GM12878 (cell line): Measurements from ENCODE around the gene TGFBR1. TPM values are rescaled to one million over a fixed set of nuclear protein-coding genes. Genes with fewer than 3 reads are reported as not detected.

ENCODE experiments used
- ATAC-seq: fragments of 200-7000 bp; cut with Tn5 transposase; 3 replicates; pipeline ENCODE4 v1.9.1; 2020; ENCODE audit warnings: mild to moderate bottlenecking, moderate library complexity
- BruUV-seq: library from RNA; stranded (reverse); fragments of 400-500 nt; replicated peaks from 2 replicates; lab custom pipeline; 2021; lab: Mats Ljungman, UMichigan
- CTCF ChIA-PET: fragments of 300-600 bp; sonication (Branson Sonifier 250); formaldehyde crosslinking; extraction: SDS; loops from one replicate; lab custom pipeline; 2021; ENCODE audit warnings: inconsistent platforms; lab: Yijun Ruan, JAX
- POLR2A ChIA-PET: fragments of 350-600 bp; formaldehyde crosslinking; extraction: SDS; loops from one replicate; lab custom pipeline; 2021; ENCODE audit warnings: inconsistent platforms; lab: Charles Lee
- RAD21 ChIA-PET: fragments of 300-600 bp; sonication (Branson Sonifier 250); formaldehyde crosslinking; loops from one replicate; lab custom pipeline; 2023; ENCODE audit warnings: antibody characterized with exemption; ENCODE audit not compliant: unreplicated experiment; lab: Charles Lee
- SMC1A ChIA-PET: fragments of 300-600 bp; sonication (Branson Sonifier 250); formaldehyde crosslinking; loops from one replicate; lab custom pipeline; 2023; ENCODE audit not compliant: unreplicated experiment, uncharacterized antibody; lab: Charles Lee
- DNase-seq: peaks from one replicate; pipeline ENCODE4 v3.0.0-alpha.2; 2011; ENCODE audit warnings: low read depth, low spot score
- FAIRE-seq: peaks from 3 replicates; lab custom pipeline; 2011; peaks lifted over from hg19 to GRCh38; lab: Jason Lieb, UNC
- H2AFZ ChIP-seq: 2 replicates; pipeline ENCODE4 v1.6.0; 2011; ENCODE audit warnings: low read depth, low read length, control low read depth; ENCODE audit not compliant: control insufficient read depth
- H3K27ac ChIP-seq: 2 replicates; pipeline ENCODE4 v1.5.1; 2011; ENCODE audit warnings: control low read depth; ENCODE audit not compliant: control insufficient read depth, insufficient read depth
- H3K27me3 ChIP-seq, 2 experiments: replicated peaks in 1 of 2; 2 replicates each; pipeline versions ENCODE4 v1.6.0 to v1.6.1; 2011; ENCODE audit warnings: low read length in 1 of 2; ENCODE audit not compliant: control insufficient read depth in 2 of 2, insufficient read depth in 2 of 2
- H3K36me3 ChIP-seq, 2 experiments: 2 replicates each; pipeline ENCODE4 v1.5.1; 2011; ENCODE audit warnings: low read length in 1 of 2; ENCODE audit not compliant: control insufficient read depth in 2 of 2, insufficient read depth in 2 of 2
- H3K4me1 ChIP-seq: 2 replicates; pipeline ENCODE4 v1.6.1; 2011; ENCODE audit warnings: mild to moderate bottlenecking, low read length, moderate library complexity, mixed read lengths; ENCODE audit not compliant: control insufficient read depth, insufficient read depth
- H3K4me2 ChIP-seq: 2 replicates; pipeline ENCODE4 v1.6.0; 2011; ENCODE audit warnings: control low read depth; ENCODE audit not compliant: control insufficient read depth, insufficient read depth
- H3K4me3 ChIP-seq: fragments of 200-600 bp; sonication (generic); 2 replicates; pipeline ENCODE4 v1.5.1; 2016
- H3K79me2 ChIP-seq: 2 replicates; pipeline ENCODE4 v1.6.0; 2011; ENCODE audit warnings: low read length; ENCODE audit not compliant: control insufficient read depth, insufficient read depth
- H3K9ac ChIP-seq: 2 replicates; pipeline ENCODE4 v1.8.0; 2011; ENCODE audit warnings: low read length, control low read depth, mixed read lengths; ENCODE audit not compliant: control insufficient read depth, insufficient read depth
- H3K9me3 ChIP-seq: replicated peaks from 3 replicates; pipeline ENCODE4 v1.5.1; 2011; ENCODE audit warnings: mild to moderate bottlenecking, low read length; ENCODE audit not compliant: control insufficient read depth, insufficient read depth
- H4K20me1 ChIP-seq: 2 replicates; pipeline ENCODE4 v1.6.0; 2011; ENCODE audit not compliant: control insufficient read depth, insufficient read depth
- BRCA1 ChIP-seq: IDR thresholded peaks from 2 replicates; pipeline ENCODE4 v1.6.1; 2011; ENCODE audit warnings: low read depth, low read length, improper control_type of control experiment
- CBX5 ChIP-seq: sonication (generic); IDR thresholded peaks from 2 replicates; pipeline ENCODE4 v1.6.1; 2016; ENCODE audit warnings: low read depth, moderate library complexity, mild to moderate bottlenecking, inconsistent platforms
- DPF2 ChIP-seq: fragments of 450-650 bp; IDR thresholded peaks from 2 replicates; pipeline ENCODE4 v1.6.1; 2017; ENCODE audit warnings: mild to moderate bottlenecking
- EP300 ChIP-seq, 2 experiments: fragments of 150-350 bp in 1 of 2; IDR thresholded peaks; 2 replicates each; pipeline ENCODE4 v1.6.1; 2011 to 2012; ENCODE audit warnings: low read depth in 2 of 2, low read length in 2 of 2, borderline replicate concordance in 1 of 2, improper control_type of control experiment in 1 of 2, inconsistent platforms in 1 of 2; ENCODE audit not compliant: control insufficient read depth in 1 of 2
- ETV6 ChIP-seq, 2 experiments: fragments of 450-650 bp in 1 of 2; IDR thresholded peaks in 1 of 2; conservative IDR thresholded peaks in 1 of 2; 2 replicates each; pipeline ENCODE4 v1.6.1; 2014; ENCODE audit warnings: antibody characterized with exemption in 1 of 2, borderline replicate concordance in 1 of 2, low read depth in 1 of 2, mild to moderate bottlenecking in 1 of 2, moderate library complexity in 1 of 2
- IKZF2 ChIP-seq, 2 experiments: fragments of 450-650 bp; IDR thresholded peaks; 2 replicates each; pipeline ENCODE4 v1.6.1; 2017; ENCODE audit warnings: mild to moderate bottlenecking in 2 of 2, moderate library complexity in 2 of 2
- JUNB ChIP-seq: IDR thresholded peaks from 2 replicates; pipeline ENCODE4 v1.6.1; 2016; ENCODE audit warnings: antibody characterized with exemption, mild to moderate bottlenecking
- MTA3 ChIP-seq: IDR thresholded peaks from 2 replicates; pipeline ENCODE4 v1.6.1; 2012; ENCODE audit warnings: low read length, inconsistent platforms, borderline replicate concordance
- NR2C2 ChIP-seq: IDR thresholded peaks from 2 replicates; pipeline ENCODE4 v1.6.1; 2011; ENCODE audit warnings: borderline replicate concordance, low read depth; ENCODE audit not compliant: control insufficient read depth, insufficient read length
- PKNOX1 ChIP-seq: fragments of 450-650 bp; IDR thresholded peaks from 2 replicates; pipeline ENCODE4 v1.6.1; 2016; ENCODE audit warnings: mild to moderate bottlenecking
- RAD51 ChIP-seq: fragments of 450-650 bp; IDR thresholded peaks from 2 replicates; pipeline ENCODE4 v1.6.1; 2016; ENCODE audit warnings: moderate library complexity, mild to moderate bottlenecking, inconsistent platforms
- RELB ChIP-seq: fragments of 450-650 bp; IDR thresholded peaks from 2 replicates; pipeline ENCODE4 v1.6.1; 2017; ENCODE audit warnings: low read depth, mild to moderate bottlenecking, moderate library complexity
- RFX5 ChIP-seq: IDR thresholded peaks from 2 replicates; pipeline ENCODE4 v1.6.1; 2011; ENCODE audit warnings: low read depth, low read length, improper control_type of control experiment
- ZBTB40 ChIP-seq: fragments of 450-650 bp; IDR thresholded peaks from 2 replicates; pipeline ENCODE4 v1.6.1; 2016; ENCODE audit warnings: mild to moderate bottlenecking, moderate library complexity, borderline replicate concordance
- WGBS: methylation state at CpG from one replicate; pipeline ENCODE4 v1.1.6; 2016; ENCODE audit warnings: low lambda C conversion rate; ENCODE audit not compliant: insufficient replicate concordance, insufficient coverage; ENCODE audit errors: missing lambda C conversion rate; 5-methylcytosine and 5-hydroxymethylcytosine counted together
- in situ Hi-C: fragments of 300-500 bp; cut with MboI; formaldehyde crosslinking; loops from 9 replicates; pipeline ENCODE4 v1.14.3; 2018; ENCODE audit warnings: mixed read lengths
- intact Hi-C: fragments of 100-400 bp; cut with micrococcal nuclease; formaldehyde crosslinking; loops from one replicate; pipeline ENCODE4 v1.14.2; 2022; ENCODE audit not compliant: unreplicated experiment
- polyA plus RNA-seq, 11 experiments: library from polyadenylated mRNA; depleted of rRNA in 4 of 11; unstranded in 6 of 11; stranded (reverse) in 5 of 11; fragments of >200 nt; fragmentation: Nextera tagmentation in 4 of 11; fragmentation: Illumina TruSeq in 1 of 11; extraction: Ambion mirVana in 4 of 11; extraction: Trizol in 1 of 11; gene quantifications; 1 replicate in 1 of 11; 2 replicates in 10 of 11; pipeline versions ENCODE4 v1.2.1 to v1.2.3, GENCODE V29; 2011 to 2016; ENCODE audit warnings: inconsistent platforms in 2 of 11, missing spikeins in 2 of 11, low read depth in 1 of 11
- total RNA-seq, 4 experiments: library from RNA; depleted of rRNA in 3 of 4; stranded (reverse); fragments of >200 nt in 3 of 4; fragmentation: Illumina TruSeq in 1 of 4; extraction: Trizol in 1 of 4; gene quantifications; 2 replicates each; pipeline versions ENCODE4 v1.2.1 to v1.2.3, GENCODE V29; 2013 to 2021

The TGFBR1 gene
- total and polyA plus RNA-seq, 10 of the 15 experiments (the other 5 are each of a cell fraction or from before 2014, with no cell fraction given): 2.9 to 27.2 (median 16.6) TPM

GRCh38 chr9:99127356-99128132 lies 22.6 kb downstream of the TGFBR1 start:
- ChIA-PET CTCF (interaction anchor here (0.6 to 2.8 kb wide), 5 partner anchors 10 to 70 kb away, joined by 3 to 7 read pairs (median 7); no protein-coding TSS in a partner anchor), RAD21 (interaction anchor here (1.4 to 5.9 kb wide), 3 partner anchors 11 to 23 kb away, joined by 3 to 36 read pairs (median 9); partner anchors contain the start of gene TGFBR1), SMC1A (interaction anchor here (0.8 to 12.5 kb wide), 9 partner anchors 8 to 24 kb away, joined by 3 to 129 read pairs (median 4); no protein-coding TSS in a partner anchor), POLR2A (interaction anchor here (1.5 to 1.8 kb wide), 2 partner anchors 9 to 23 kb away, joined by 4 to 9 read pairs; partner anchors contain the start of gene TGFBR1)
- in situ Hi-C loops (no loop called here), intact Hi-C loops (no loop called here)
- TF ChIP-seq RELB (no peak), MTA3 (0 out of 2 replicates have a peak, but pooled peaks have one; percentile 45), NR2C2 (no peak), DPF2 (0 out of 2 replicates have a peak, but pooled peaks have one; percentile 42), ZBTB40 (no peak), EP300 (IDR thresholded peaks at IDR 0.05; ENCODE audit: borderline replicate concordance in 1 of 2, control insufficient read depth in 1 of 2, low read depth in 2 of 2, low read length in 2 of 2) (0 out of 4 replicates have a peak, but pooled peaks of 1 of the 2 experiments have one; percentile 24), PKNOX1 (0 out of 2 replicates have a peak, but pooled peaks have one; percentile 7), BRCA1 (no peak), RFX5 (no peak), ETV6 (conservative IDR thresholded peaks at IDR 0.05 in 1 of 2, IDR thresholded peaks at IDR 0.05 in 1 of 2; ENCODE audit: borderline replicate concordance in 1 of 2, low read depth in 1 of 2) (0 out of 4 replicates have a peak, but pooled peaks of 1 of the 2 experiments have one; percentile 7), RAD51 (no peak), CBX5 (0 out of 2 replicates have a peak, but pooled peaks have one; percentile 38), JUNB (peak; percentile 79), IKZF2 (IDR thresholded peaks at IDR 0.05) (0 out of 4 replicates have a peak, but pooled peaks of 1 of the 2 experiments have one; percentile 43)
- Histone ChIP-seq H3K79me2 (peaks cover 9% of the 10 kb centered on the region), H3K4me1 (peaks cover 39% of the 10 kb centered on the region), H4K20me1 (no peaks in the 10 kb centered on the region), H3K9ac (no peak overlapping the region), H3K27ac (peak overlapping the region; percentile 34), H3K4me2 (peak overlapping the region; percentile 71), H3K9me3 (no peaks in the 10 kb centered on the region; the same call in 1 of the 3 replicates), H3K36me3 (0 out of 4 replicates have a peak, but pooled peaks cover 0 to 4% of the 10 kb centered on the region in 2 experiments), H3K4me3 (no peak overlapping the region), H2AFZ (no peak overlapping the region), H3K27me3 (no peaks in the 10 kb centered on the region)
- WGBS: 81% methylated on average over 3 of the region's 3 CpGs
- ATAC-seq: peak; percentile 56
- no TSS peak for BruUV-seq
- FAIRE-seq: no peak
- DNase-seq: no peak
